ENCODE data around the gene KRT6C.

DNA sequence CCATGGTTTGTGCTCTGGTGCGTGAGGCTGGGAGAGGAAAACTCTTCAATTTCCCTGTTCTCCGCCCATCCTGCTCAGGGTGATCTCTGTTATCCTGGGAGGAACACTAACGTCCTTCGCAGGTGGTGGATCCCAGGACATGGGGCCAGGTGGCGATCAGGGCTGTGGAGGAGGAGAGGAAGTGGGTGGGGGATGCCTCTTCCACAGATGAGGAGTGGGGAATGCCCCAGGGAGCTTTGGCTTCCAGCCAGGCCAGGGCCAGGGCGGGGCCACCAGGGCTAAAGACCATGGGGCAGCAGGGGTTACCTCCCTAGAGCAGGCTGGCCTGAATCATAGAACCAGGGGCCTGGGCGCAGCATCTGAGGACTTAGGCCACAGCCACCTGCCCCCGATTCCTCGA, 36.1 kb downstream of the KRT6C start:
- TF ChIP-seq POLR2AphosphoS5 (IDR thresholded peaks at IDR 0.05; ENCODE audit: low read depth) (no peak), NANOG (IDR thresholded peaks at IDR 0.05; ENCODE audit: borderline replicate concordance) (no peak), STAT1 (IDR thresholded peaks at IDR 0.05; ENCODE audit: unreplicated experiment) (no peak), EZH2 (IDR thresholded peaks at IDR 0.05; ENCODE audit: low read depth, unreplicated experiment) (no peak), EZH2phosphoT487 (IDR thresholded peaks at IDR 0.05; ENCODE audit: unreplicated experiment) (no peak), ZNF331 (CRISPR knock-in tag; IDR thresholded peaks at IDR 0.05; ENCODE audit: low read depth) (no peak), JUNB (IDR thresholded peaks at IDR 0.05; ENCODE audit: unreplicated experiment) (no peak), ETS1 (IDR thresholded peaks at IDR 0.05) (no peak), CREB1 (CRISPR knock-in tag; IDR thresholded peaks at IDR 0.05; ENCODE audit: low read depth) (no peak), ZNF114 (CRISPR knock-in tag; IDR thresholded peaks at IDR 0.05) (no peak)
- TF ChIP-seq, protein P1, sequence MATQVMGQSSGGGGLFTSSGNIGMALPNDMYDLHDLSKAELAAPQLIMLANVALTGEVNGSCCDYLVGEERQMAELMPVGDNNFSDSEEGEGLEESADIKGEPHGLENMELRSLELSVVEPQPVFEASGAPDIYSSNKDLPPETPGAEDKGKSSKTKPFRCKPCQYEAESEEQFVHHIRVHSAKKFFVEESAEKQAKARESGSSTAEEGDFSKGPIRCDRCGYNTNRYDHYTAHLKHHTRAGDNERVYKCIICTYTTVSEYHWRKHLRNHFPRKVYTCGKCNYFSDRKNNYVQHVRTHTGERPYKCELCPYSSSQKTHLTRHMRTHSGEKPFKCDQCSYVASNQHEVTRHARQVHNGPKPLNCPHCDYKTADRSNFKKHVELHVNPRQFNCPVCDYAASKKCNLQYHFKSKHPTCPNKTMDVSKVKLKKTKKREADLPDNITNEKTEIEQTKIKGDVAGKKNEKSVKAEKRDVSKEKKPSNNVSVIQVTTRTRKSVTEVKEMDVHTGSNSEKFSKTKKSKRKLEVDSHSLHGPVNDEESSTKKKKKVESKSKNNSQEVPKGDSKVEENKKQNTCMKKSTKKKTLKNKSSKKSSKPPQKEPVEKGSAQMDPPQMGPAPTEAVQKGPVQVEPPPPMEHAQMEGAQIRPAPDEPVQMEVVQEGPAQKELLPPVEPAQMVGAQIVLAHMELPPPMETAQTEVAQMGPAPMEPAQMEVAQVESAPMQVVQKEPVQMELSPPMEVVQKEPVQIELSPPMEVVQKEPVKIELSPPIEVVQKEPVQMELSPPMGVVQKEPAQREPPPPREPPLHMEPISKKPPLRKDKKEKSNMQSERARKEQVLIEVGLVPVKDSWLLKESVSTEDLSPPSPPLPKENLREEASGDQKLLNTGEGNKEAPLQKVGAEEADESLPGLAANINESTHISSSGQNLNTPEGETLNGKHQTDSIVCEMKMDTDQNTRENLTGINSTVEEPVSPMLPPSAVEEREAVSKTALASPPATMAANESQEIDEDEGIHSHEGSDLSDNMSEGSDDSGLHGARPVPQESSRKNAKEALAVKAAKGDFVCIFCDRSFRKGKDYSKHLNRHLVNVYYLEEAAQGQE (IDR thresholded peaks at IDR 0.05; ENCODE audit: unreplicated experiment) = no peak
- TF ChIP-seq, protein P2, sequence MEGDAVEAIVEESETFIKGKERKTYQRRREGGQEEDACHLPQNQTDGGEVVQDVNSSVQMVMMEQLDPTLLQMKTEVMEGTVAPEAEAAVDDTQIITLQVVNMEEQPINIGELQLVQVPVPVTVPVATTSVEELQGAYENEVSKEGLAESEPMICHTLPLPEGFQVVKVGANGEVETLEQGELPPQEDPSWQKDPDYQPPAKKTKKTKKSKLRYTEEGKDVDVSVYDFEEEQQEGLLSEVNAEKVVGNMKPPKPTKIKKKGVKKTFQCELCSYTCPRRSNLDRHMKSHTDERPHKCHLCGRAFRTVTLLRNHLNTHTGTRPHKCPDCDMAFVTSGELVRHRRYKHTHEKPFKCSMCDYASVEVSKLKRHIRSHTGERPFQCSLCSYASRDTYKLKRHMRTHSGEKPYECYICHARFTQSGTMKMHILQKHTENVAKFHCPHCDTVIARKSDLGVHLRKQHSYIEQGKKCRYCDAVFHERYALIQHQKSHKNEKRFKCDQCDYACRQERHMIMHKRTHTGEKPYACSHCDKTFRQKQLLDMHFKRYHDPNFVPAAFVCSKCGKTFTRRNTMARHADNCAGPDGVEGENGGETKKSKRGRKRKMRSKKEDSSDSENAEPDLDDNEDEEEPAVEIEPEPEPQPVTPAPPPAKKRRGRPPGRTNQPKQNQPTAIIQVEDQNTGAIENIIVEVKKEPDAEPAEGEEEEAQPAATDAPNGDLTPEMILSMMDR (conservative IDR thresholded peaks at IDR 0.05; ENCODE audit: low read depth in 2 of 2) = no peak

Data from GM23338 (cell line).